ENCODE measurements around the gene CSF2RB. TPM values are rescaled to one million over a fixed set of nuclear protein-coding genes. Genes with fewer than 3 reads are reported as not detected.

CSF2RB gene
- total and polyA plus RNA-seq, 2 donors (not counting 3 experiments of a cell fraction or from before 2014, with no cell fraction given), result 20.6 to 68.2 TPM

GRCh38 chr22:36950797-36951590 is 37.6 kb downstream of the CSF2RB start:
- H4K20me1 ChIP-seq (replicated peaks; ENCODE audit: control insufficient read depth, extremely low read depth, insufficient read depth, low read length), result no peaks in the 10 kb centered on the region
- H3K79me2 ChIP-seq (ENCODE audit: control insufficient read depth, insufficient read depth, low read length), result no peaks in the 10 kb centered on the region
- TF ChIP-seq EZH2 (IDR thresholded peaks at IDR 0.05; ENCODE audit: borderline replicate concordance, low read depth, low read length, severe bottlenecking) (no peak), JUN (IDR thresholded peaks at IDR 0.05; ENCODE audit: borderline replicate concordance, insufficient read depth, insufficient read length, low read depth) (no peak), CTCF (IDR thresholded peaks at IDR 0.05; ENCODE audit: extremely low read depth in 1 of 2, insufficient read depth in 1 of 2, low read depth in 1 of 2, low read length in 2 of 2) (no peak), MYC (IDR thresholded peaks at IDR 0.05; ENCODE audit: low read depth, low read length) (no peak), FOS (IDR thresholded peaks at IDR 0.05; ENCODE audit: borderline replicate concordance, insufficient read depth, low read length) (no peak), MAX (IDR thresholded peaks at IDR 0.05; ENCODE audit: insufficient read depth, insufficient read length) (no peak), GATA2 (IDR thresholded peaks at IDR 0.05; ENCODE audit: insufficient read depth, insufficient read length, low read depth, low read length) (no peak), POLR2A (IDR thresholded peaks at IDR 0.05; ENCODE audit: low read depth, low read length) (no peak), POLR2AphosphoS5 (IDR thresholded peaks at IDR 0.05; ENCODE audit: insufficient read depth, low read depth, low read length) (no peak)
- no peak overlapping the region for H3K4me2 ChIP-seq (ENCODE audit: insufficient read depth, low read length)
- no peaks in the 10 kb centered on the region for H3K4me1 ChIP-seq (ENCODE audit: control insufficient read depth, extremely low read depth, insufficient read depth, low read length)
- no peaks in the 10 kb centered on the region for H3K36me3 ChIP-seq (ENCODE audit: control insufficient read depth in 2 of 2, extremely low read depth in 1 of 2, insufficient read depth in 2 of 2, low read length in 2 of 2)
- no peak overlapping the region for H3K9ac ChIP-seq (replicated peaks; ENCODE audit: extremely low read depth, insufficient read depth, low read length)
- H2AFZ ChIP-seq (ENCODE audit: low read depth, low read length), result no peak overlapping the region
- H3K27ac ChIP-seq (ENCODE audit: insufficient read depth, low read depth, low read length), result no peak overlapping the region
- H3K4me3 ChIP-seq (replicated peaks in 1 of 3; ENCODE audit: insufficient read depth in 1 of 3, low read depth in 1 of 3, low read length in 3 of 3), result no peak overlapping the region
- ChIA-PET POLR2A (no interaction called here), CTCF (no interaction called here)
- intact Hi-C loops (cut with micrococcal nuclease), result no loop called here
- DNase-seq (ENCODE audit: low read depth, low spot score) (no peak), FAIRE-seq (peak; percentile 47)
- dilution Hi-C loops (cut with MboI; ENCODE audit: extremely low pct_ligation_motif_present, low sequenced_read_pairs), result no loop called here
- H3K9me1 ChIP-seq (replicated peaks; ENCODE audit: control insufficient read depth, extremely low read depth, insufficient read depth, low read length), result no peaks in the 10 kb centered on the region
- no peaks in the 10 kb centered on the region for H3K9me3 ChIP-seq (replicated peaks; ENCODE audit: control insufficient read depth, insufficient read depth, low read length)
- BruUV-seq (replicated peaks), result no TSS peak
- H3K27me3 ChIP-seq (ENCODE audit: control insufficient read depth in 2 of 2, insufficient read depth in 2 of 2, low read length in 2 of 2), result no peaks in the 10 kb centered on the region
